PC-9 (cell line): Measurements from ENCODE around the gene IL20. TPM values are rescaled to one million over a fixed set of nuclear protein-coding genes. Genes with fewer than 3 reads are reported as not detected.

Experiments
- BruUV-seq: library from RNA; stranded (reverse); fragments of 400-500 nt; replicated peaks from 2 replicates; lab custom pipeline; 2021; lab: Mats Ljungman, UMichigan
- CTCF ChIA-PET: fragments of 300-600 bp; sonication (Branson Sonifier 250); formaldehyde crosslinking; loops from one replicate; lab custom pipeline; 2022; ENCODE audit warnings: antibody characterized with exemption; lab: Charles Lee
- POLR2A ChIA-PET: fragments of 300-600 bp; sonication (Branson Sonifier 250); formaldehyde crosslinking; loops from one replicate; lab custom pipeline; 2022; ENCODE audit warnings: antibody characterized with exemption; ENCODE audit not compliant: unreplicated experiment; lab: Charles Lee
- DNase-seq, 2 experiments: peaks; one replicate each; pipeline versions ENCODE4 v3.0.0 to v3.0.0-alpha.2; 2015 to 2022; ENCODE audit warnings: mixed read lengths in 1 of 2
- H2AFZ ChIP-seq: fragments of 200-600 bp; sonication (generic); 2 replicates; pipeline ENCODE4 v1.8.1; 2017; ENCODE audit warnings: antibody characterized with exemption
- H3F3A ChIP-seq: fragments of 200-600 bp; sonication (generic); 2 replicates; pipeline ENCODE4 v1.8.1; 2017; ENCODE audit warnings: antibody characterized with exemption, mild to moderate bottlenecking, low read depth; ENCODE audit not compliant: insufficient read depth
- H3K27ac ChIP-seq: fragments of 200-600 bp; sonication (generic); 2 replicates; pipeline ENCODE4 v1.6.1; 2016; ENCODE audit warnings: mixed run types
- H3K27me3 ChIP-seq: fragments of 200-600 bp; sonication (generic); 2 replicates; pipeline ENCODE4 v1.6.1; 2016; ENCODE audit warnings: low read depth, mixed run types; ENCODE audit not compliant: insufficient read depth
- H3K36me3 ChIP-seq: fragments of 200-600 bp; sonication (generic); 2 replicates; pipeline ENCODE4 v1.6.1; 2016; ENCODE audit warnings: low read depth, mixed run types
- H3K4me1 ChIP-seq: fragments of 200-600 bp; sonication (generic); replicated peaks from 2 replicates; pipeline ENCODE4 v1.6.1; 2016; ENCODE audit warnings: mixed run types; ENCODE audit not compliant: insufficient read depth
- H3K4me2 ChIP-seq: fragments of 200-600 bp; sonication (generic); 2 replicates; pipeline ENCODE4 v1.6.1; 2017; ENCODE audit warnings: mixed run types
- H3K4me3 ChIP-seq: fragments of 200-600 bp; sonication (generic); 2 replicates; pipeline ENCODE4 v1.6.1; 2016; ENCODE audit warnings: mixed run types
- H3K79me2 ChIP-seq: fragments of 200-600 bp; sonication (generic); 2 replicates; pipeline ENCODE4 v1.6.1; 2017; ENCODE audit warnings: low read depth, mixed run types
- H3K9me2 ChIP-seq: fragments of 200-600 bp; sonication (generic); 2 replicates; pipeline ENCODE4 v1.8.1; 2017; ENCODE audit warnings: mild to moderate bottlenecking; ENCODE audit not compliant: insufficient read depth
- H3K9me3 ChIP-seq: fragments of 200-600 bp; sonication (generic); 2 replicates; pipeline ENCODE4 v1.8.1; 2016; ENCODE audit warnings: low read depth; ENCODE audit not compliant: insufficient read depth
- H4K20me1 ChIP-seq: fragments of 200-600 bp; sonication (generic); 2 replicates; pipeline ENCODE4 v1.8.1; 2017; ENCODE audit not compliant: insufficient read depth
- CTCF ChIP-seq: fragments of 200-600 bp; sonication (generic); conservative IDR thresholded peaks from 2 replicates; pipeline ENCODE4 v1.6.1; 2017; ENCODE audit warnings: mixed run types, antibody characterized with exemption, mild to moderate bottlenecking, moderate library complexity
- EZH2 ChIP-seq: fragments of 200-600 bp; sonication (generic); IDR thresholded peaks from 2 replicates; pipeline ENCODE4 v1.8.0; 2017; ENCODE audit warnings: antibody characterized with exemption, low read depth
- intact Hi-C: fragments of 100-400 bp; cut with micrococcal nuclease; formaldehyde crosslinking; loops from one replicate; pipeline ENCODE4 v1.10.0; 2022; ENCODE audit not compliant: unreplicated experiment
- total RNA-seq: library from RNA; stranded (reverse); gene quantifications from 2 replicates; pipeline ENCODE4 v1.2.3, GENCODE V29; 2021

Gene IL20
- total RNA-seq, 1 experiment from 2014 or later: not detected

DNA sequence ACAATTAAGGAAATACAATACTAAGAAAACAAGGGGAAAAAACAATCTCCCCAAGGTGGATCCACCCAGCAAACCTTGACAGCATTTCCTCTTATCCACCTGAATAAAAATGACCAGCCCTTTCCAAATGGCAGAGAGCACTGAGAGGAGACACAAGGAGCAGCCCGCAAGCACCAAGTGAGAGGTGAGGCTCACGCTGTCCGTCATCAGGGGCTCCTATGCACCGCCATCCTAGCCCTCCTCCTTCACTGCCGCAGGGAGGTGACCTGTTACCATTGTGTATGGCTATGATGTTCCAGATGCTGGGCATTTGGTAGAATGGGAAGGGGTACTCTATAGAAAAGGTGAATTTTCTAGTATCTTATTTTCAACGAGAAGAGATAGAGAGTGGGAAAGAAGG lies 31.2 kb upstream of the IL20 start:
- intact Hi-C loops: no loop called here
- ChIA-PET POLR2A (no interaction called here), CTCF (no interaction called here)
- Histone ChIP-seq H3K4me2 (no peak overlapping the region), H3K4me3 (no peak overlapping the region), H3K27me3 (peaks cover 16% of the 10 kb centered on the region; the same call in 1 of the 2 replicates), H3K27ac (no peak overlapping the region), H3F3A (no peaks in the 10 kb centered on the region), H3K9me3 (no peaks in the 10 kb centered on the region), H2AFZ (no peak overlapping the region), H4K20me1 (no peaks in the 10 kb centered on the region), H3K79me2 (no peaks in the 10 kb centered on the region), H3K4me1 (no peaks in the 10 kb centered on the region), H3K9me2 (no peaks in the 10 kb centered on the region), H3K36me3 (no peaks in the 10 kb centered on the region)
- no TSS peak for BruUV-seq
- TF ChIP-seq CTCF (no peak), EZH2 (no peak)
- DNase-seq: no peak

GRCh38 chr1:206834711-206835110 lies 30.7 kb upstream of the IL20 start:
- CTCF ChIA-PET: no interaction called here

DNA sequence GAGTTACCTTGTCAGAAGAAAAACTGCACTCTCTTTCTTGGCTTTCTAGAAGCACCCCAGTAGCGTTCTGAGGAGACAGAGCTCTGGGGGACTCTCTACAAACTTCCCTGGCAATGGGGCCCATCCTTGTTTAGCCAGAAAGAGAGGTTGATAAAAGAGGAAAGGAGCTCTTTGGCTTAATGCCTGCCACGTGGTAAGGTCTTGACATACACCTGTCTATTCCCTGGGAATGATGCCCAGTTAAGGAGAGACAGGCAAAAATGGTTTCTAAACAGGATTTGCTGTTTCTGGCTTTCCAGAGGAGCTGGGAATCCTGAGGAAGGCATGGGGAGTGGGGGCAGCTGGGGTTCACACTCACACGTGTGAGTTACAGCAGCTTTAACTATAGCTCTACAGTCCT lies 30.2 kb upstream of the IL20 start:
- H3K27ac ChIP-seq: no peak overlapping the region
- CTCF ChIA-PET: no interaction called here
- H3K9me3 ChIP-seq: no peaks in the 10 kb centered on the region
- no peak overlapping the region for H3K4me3 ChIP-seq
- peaks cover 21% of the 10 kb centered on the region; the same call in 1 of the 2 replicates for H3K27me3 ChIP-seq
- H3F3A ChIP-seq: no peaks in the 10 kb centered on the region
- no peak for TF ChIP-seq EZH2
- no peak for TF ChIP-seq CTCF
- DNase-seq: no peak
- no peaks in the 10 kb centered on the region for H3K79me2 ChIP-seq
- H3K36me3 ChIP-seq: no peaks in the 10 kb centered on the region
- H3K9me2 ChIP-seq: no peaks in the 10 kb centered on the region
- POLR2A ChIA-PET: no interaction called here
- H4K20me1 ChIP-seq: no peaks in the 10 kb centered on the region
- H3K4me1 ChIP-seq: no peaks in the 10 kb centered on the region
- no peak overlapping the region for H2AFZ ChIP-seq
- BruUV-seq: no TSS peak
- H3K4me2 ChIP-seq: no peak overlapping the region
- intact Hi-C loops: no loop called here

More at GRCh38 chr1:206834711-206835110, 30.7 kb upstream of the IL20 start:
- H3K9me3 ChIP-seq: no peaks in the 10 kb centered on the region
- no peaks in the 10 kb centered on the region for H4K20me1 ChIP-seq
- H3K4me1 ChIP-seq: no peaks in the 10 kb centered on the region
- TF ChIP-seq CTCF (no peak), EZH2 (no peak)
- POLR2A ChIA-PET: no interaction called here
- intact Hi-C loops: no loop called here
- no peak overlapping the region for H3K4me2 ChIP-seq
- H3K36me3 ChIP-seq: no peaks in the 10 kb centered on the region
- H3K27me3 ChIP-seq: peaks cover 21% of the 10 kb centered on the region; the same call in 1 of the 2 replicates
- H3F3A ChIP-seq: no peaks in the 10 kb centered on the region
- no peak overlapping the region for H2AFZ ChIP-seq
- H3K27ac ChIP-seq: no peak overlapping the region
- no peaks in the 10 kb centered on the region for H3K79me2 ChIP-seq
- DNase-seq: no peak
- BruUV-seq: no TSS peak
- H3K4me3 ChIP-seq: no peak overlapping the region
- H3K9me2 ChIP-seq: no peaks in the 10 kb centered on the region
